Right lobe of liver (tissue), 6 donors: ENCODE results near the gene CPNE1. TPM values are rescaled to one million over a fixed set of nuclear protein-coding genes. Genes with fewer than 3 reads are reported as not detected.

Experiments used
- ATAC-seq, 4 donors: fragments of 200-7000 bp; cut with Tn5 transposase; one replicate each; pipeline ENCODE4 v1.9.1; 2020; ENCODE audit warnings: mild to moderate bottlenecking in 4 of 4, moderate library complexity in 4 of 4
- DNase-seq, 3 donors: peaks; one replicate each; pipeline ENCODE4 v3.0.0-alpha.2; 2020
- H3K27ac ChIP-seq, 3 donors: fragments of 200-600 bp; one replicate each; pipeline ENCODE4 v1.8.0; 2022
- H3K27me3 ChIP-seq, 2 donors: fragments of 200-600 bp; one replicate each; pipeline ENCODE4 v1.8.0; 2022
- H3K36me3 ChIP-seq, 4 donors: fragments of 200-600 bp; sonication (generic) in 1 of 4; one replicate each; pipeline versions ENCODE4 v1.5.1 to v1.8.0; 2017 to 2022; ENCODE audit warnings: control low read depth in 1 of 4
- H3K4me1 ChIP-seq, 4 donors: fragments of 200-600 bp; sonication (generic) in 1 of 4; one replicate each; pipeline versions ENCODE4 v1.5.1 to v1.8.0; 2017 to 2022; ENCODE audit warnings: control low read depth in 1 of 4
- H3K4me3 ChIP-seq, 3 donors: fragments of 200-600 bp; one replicate each; pipeline ENCODE4 v1.8.0; 2022
- H3K9me3 ChIP-seq, 4 donors: fragments of 200-600 bp; sonication (generic) in 1 of 4; one replicate each; pipeline versions ENCODE4 v1.5.1 to v1.8.0; 2017 to 2022; ENCODE audit warnings: control low read depth in 1 of 4
- CTCF ChIP-seq, 4 donors: fragments of 200-600 bp in 3 of 4; fragments of 450-650 bp in 1 of 4; IDR thresholded peaks; one replicate each; pipeline versions ENCODE4 v1.5.1 to v1.8.0; 2016 to 2022; ENCODE audit warnings: antibody characterized with exemption in 4 of 4, mild to moderate bottlenecking in 2 of 4
- POLR2A ChIP-seq: fragments of 450-650 bp; IDR thresholded peaks from one replicate; pipeline ENCODE4 v1.6.1; 2017; ENCODE audit warnings: antibody characterized with exemption, mild to moderate bottlenecking
- WGBS: methylation state at CpG from one replicate; pipeline ENCODE4 v1.1.6; 2018; ENCODE audit warnings: low coverage, low lambda C conversion rate; ENCODE audit not compliant: insufficient coverage; ENCODE audit errors: missing lambda C conversion rate; 5-methylcytosine and 5-hydroxymethylcytosine counted together
- intact Hi-C, 2 donors: fragments of 100-400 bp; cut with DNase I; formaldehyde crosslinking; loops; one replicate each; pipeline versions ENCODE4 v1.11.2 to v1.14.1; 2022
- total RNA-seq, 6 experiments: library from RNA; depleted of rRNA in 2 of 6; stranded (reverse); fragments of >200 nt in 2 of 6; fragmentation: NEBNext Ultra II Directional in 3 of 6; extraction: Animal tissue kit (Norgen Biotek cat#: 25700) in 3 of 6; gene quantifications; one replicate each; pipeline versions ENCODE4 v1.1.0 to v1.2.4, GENCODE V29; 2016 to 2023
- donor health status: DM: no; HTN: yes; CAD: no.
- donor health status: DM: no; HTN: no; CAD: no.
- donor health status: DM: no; HTN: no; CAD: no.
- donor health status: DM: no; HTN: yes; CAD: no.
- donor health status: DM: no; HTN: yes; CAD: no.

Gene CPNE1
- total RNA-seq, 6 experiments from 2014 or later = 35.5 to 72.0 (median 53.3) TPM

GRCh38 chr20:35704514-35705261 is 40.0 kb upstream of the CPNE1 start:
- intact Hi-C loops = loop anchor here in 1 of 2 donors (10.0 kb wide), 1 partner anchor 180 kb away; no protein-coding TSS in a partner anchor
- DNase-seq = no peak
- Histone ChIP-seq H3K27me3 (no peaks in the 10 kb centered on the region), H3K36me3 (peaks cover 23 to 88% (median 51%) of the 10 kb centered on the region in 4 donors), H3K4me1 (no peaks in the 10 kb centered on the region), H3K4me3 (no peak overlapping the region), H3K9me3 (no peaks in the 10 kb centered on the region), H3K27ac (no peak overlapping the region)
- WGBS = 85% methylated on average over 5 of the region's 5 CpGs
- no peak for ATAC-seq
- no peak for TF ChIP-seq POLR2A
- no peak for TF ChIP-seq CTCF (IDR thresholded peaks at IDR 0.05)

- TF ChIP-seq CTCF (IDR thresholded peaks at IDR 0.05) (no peak), POLR2A (no peak)
- intact Hi-C loops = loop anchor here in 1 of 2 donors (10.0 kb wide), 1 partner anchor 182 kb away; no protein-coding TSS in a partner anchor
Observed at GRCh38 chr20:35702824-35703695, 38.4 kb upstream of the CPNE1 start.

GRCh38 chr20:35702051-35702823 is 37.5 kb upstream of the CPNE1 start:
- DNase-seq (no peak), ATAC-seq (no peak)
- peaks cover 0 to 13% (median 0%) of the 10 kb centered on the region in 4 donors for H3K4me1 ChIP-seq
- H3K27ac ChIP-seq = no peak overlapping the region
- no peaks in the 10 kb centered on the region for H3K9me3 ChIP-seq
- whole genome bisulfite sequencing = 74% methylated on average over 8 of the region's 12 CpGs
- H3K4me3 ChIP-seq = no peak overlapping the region
- intact Hi-C loops = loop anchor here in 1 of 2 donors (10.0 kb wide), 1 partner anchor 183 kb away; no protein-coding TSS in a partner anchor
- H3K27me3 ChIP-seq = no peaks in the 10 kb centered on the region
- peaks cover 17 to 63% (median 37%) of the 10 kb centered on the region in 4 donors for H3K36me3 ChIP-seq
- TF ChIP-seq POLR2A = peak; percentile 6
- no peak for TF ChIP-seq CTCF (IDR thresholded peaks at IDR 0.05)

More at GRCh38 chr20:35702824-35703695, 38.4 kb upstream of the CPNE1 start:
- no peak overlapping the region for H3K4me3 ChIP-seq
- no peaks in the 10 kb centered on the region for H3K27me3 ChIP-seq
- no peak overlapping the region for H3K27ac ChIP-seq
- peaks cover 17 to 72% (median 41%) of the 10 kb centered on the region in 4 donors for H3K36me3 ChIP-seq
- WGBS = 73% methylated on average over 4 of the region's 4 CpGs
- H3K9me3 ChIP-seq = no peaks in the 10 kb centered on the region
- ATAC-seq = no peak
- no peak for DNase-seq
- H3K4me1 ChIP-seq = peaks cover 0 to 6% (median 0%) of the 10 kb centered on the region in 4 donors

GRCh38 chr20:35700625-35701148 is 36.0 kb upstream of the CPNE1 start:
- ATAC-seq = no peak
- intact Hi-C loops = loop anchor here in 1 of 2 donors (10.0 kb wide), 1 partner anchor 184 kb away; no protein-coding TSS in a partner anchor
- Histone ChIP-seq H3K4me3 (no peak overlapping the region), H3K9me3 (no peaks in the 10 kb centered on the region), H3K4me1 (peaks cover 0 to 13% (median 1%) of the 10 kb centered on the region in 4 donors), H3K27me3 (no peaks in the 10 kb centered on the region), H3K36me3 (peaks cover 17 to 48% (median 29%) of the 10 kb centered on the region in 4 donors), H3K27ac (no peak overlapping the region)
- TF ChIP-seq POLR2A (no peak), CTCF (IDR thresholded peaks at IDR 0.05) (no peak)
- DNase-seq = no peak
- 86% methylated on average over 7 of the region's 7 CpGs for WGBS
